Mucosa of descending colon (tissue), 3 donors: ENCODE measurements around the gene TAAR8. TPM values are rescaled to one million over a fixed set of nuclear protein-coding genes. Genes with fewer than 3 reads are reported as not detected.

Experiments used
- ATAC-seq: fragments of 200-7000 bp; cut with Tn5 transposase; one replicate; pipeline ENCODE4 v1.9.1; 2020; ENCODE audit warnings: mild to moderate bottlenecking, moderate library complexity
- DNase-seq, 3 donors: peaks; one replicate each; pipeline ENCODE4 v3.0.0-alpha.2; 2020
- H3K36me3 ChIP-seq: fragments of 200-600 bp; one replicate; pipeline ENCODE4 v1.8.0; 2021; ENCODE audit warnings: low read depth, mild to moderate bottlenecking
- H3K4me1 ChIP-seq: fragments of 200-600 bp; one replicate; pipeline ENCODE4 v1.8.0; 2021; ENCODE audit warnings: low read depth, mild to moderate bottlenecking
- H3K4me3 ChIP-seq: fragments of 200-600 bp; one replicate; pipeline ENCODE4 v1.8.0; 2021; ENCODE audit warnings: mild to moderate bottlenecking
- H3K9me3 ChIP-seq: fragments of 200-600 bp; one replicate; pipeline ENCODE4 v1.8.0; 2021; ENCODE audit warnings: mild to moderate bottlenecking
- intact Hi-C, 2 donors: fragments of 100-400 bp; cut with DNase I in 1 of 2; cut with micrococcal nuclease in 1 of 2; formaldehyde crosslinking; loops; one replicate each; pipeline versions ENCODE4 v1.11.0 to v1.11.1; 2022; cut with DNase I, micrococcal nuclease
- total RNA-seq, 3 donors: library from RNA; stranded (reverse); fragmentation: NEBNext Ultra II Directional in 2 of 3; extraction: Animal tissue kit (Norgen Biotek cat#: 25700) in 2 of 3; gene quantifications; one replicate each; pipeline versions ENCODE4 v1.2.1 to v1.2.4, GENCODE V29; 2021 to 2023
- TF ChIP-seq, protein P1 (sequence below): fragments of 200-600 bp; IDR thresholded peaks from one replicate; pipeline ENCODE4 v1.8.0; 2022; ENCODE audit warnings: antibody characterized with exemption, mild to moderate bottlenecking
- donor health status: DM: no; HTN: no; CAD: no; lungs with moderate emphysema.
- donor health status: DM: no; HTN: no; CAD: no.
- donor health status: DM: no; HTN: yes; CAD: no.

The TAAR8 gene
- total RNA-seq, 3 donors from 2014 or later, result not detected

DNA sequence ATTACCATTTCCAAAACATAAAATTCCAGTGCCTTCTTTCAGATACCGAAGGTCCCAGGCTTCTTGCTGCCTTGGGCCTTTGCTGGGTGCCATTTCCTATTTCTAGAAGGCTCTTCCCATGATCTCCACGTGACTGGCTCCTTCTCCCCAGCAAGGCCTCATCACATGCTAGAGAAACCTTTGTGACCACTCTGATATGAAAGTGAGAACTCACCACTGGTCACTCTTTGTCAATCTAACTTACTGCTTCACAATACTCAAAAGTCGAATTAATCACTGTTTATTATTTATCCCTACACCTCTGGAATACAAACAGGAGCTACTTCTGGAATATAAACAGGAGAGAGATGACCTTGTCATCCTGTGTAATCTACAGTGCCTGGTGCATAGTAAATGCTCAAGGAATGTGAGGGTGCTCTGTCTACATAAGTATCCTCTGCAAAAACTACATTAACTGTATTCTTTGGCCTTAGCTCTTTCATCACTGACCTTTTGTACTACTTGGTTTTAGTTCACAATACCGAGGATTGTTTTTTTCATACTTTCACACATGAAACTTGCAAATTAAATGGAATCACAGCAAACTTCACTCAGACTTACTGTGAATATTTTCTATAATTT is 41.2 kb upstream of the TAAR8 start:
- H3K4me1 ChIP-seq, result peaks cover 11% of the 10 kb centered on the region
- TF ChIP-seq, protein P1, sequence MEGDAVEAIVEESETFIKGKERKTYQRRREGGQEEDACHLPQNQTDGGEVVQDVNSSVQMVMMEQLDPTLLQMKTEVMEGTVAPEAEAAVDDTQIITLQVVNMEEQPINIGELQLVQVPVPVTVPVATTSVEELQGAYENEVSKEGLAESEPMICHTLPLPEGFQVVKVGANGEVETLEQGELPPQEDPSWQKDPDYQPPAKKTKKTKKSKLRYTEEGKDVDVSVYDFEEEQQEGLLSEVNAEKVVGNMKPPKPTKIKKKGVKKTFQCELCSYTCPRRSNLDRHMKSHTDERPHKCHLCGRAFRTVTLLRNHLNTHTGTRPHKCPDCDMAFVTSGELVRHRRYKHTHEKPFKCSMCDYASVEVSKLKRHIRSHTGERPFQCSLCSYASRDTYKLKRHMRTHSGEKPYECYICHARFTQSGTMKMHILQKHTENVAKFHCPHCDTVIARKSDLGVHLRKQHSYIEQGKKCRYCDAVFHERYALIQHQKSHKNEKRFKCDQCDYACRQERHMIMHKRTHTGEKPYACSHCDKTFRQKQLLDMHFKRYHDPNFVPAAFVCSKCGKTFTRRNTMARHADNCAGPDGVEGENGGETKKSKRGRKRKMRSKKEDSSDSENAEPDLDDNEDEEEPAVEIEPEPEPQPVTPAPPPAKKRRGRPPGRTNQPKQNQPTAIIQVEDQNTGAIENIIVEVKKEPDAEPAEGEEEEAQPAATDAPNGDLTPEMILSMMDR, result no peak
- intact Hi-C loops, result loop anchor here in 1 of 2 donors (5.0 kb wide), 1 partner anchor 301 kb away; the partner anchor contains the start of gene RPS12
- no peak overlapping the region for H3K4me3 ChIP-seq
- peak in 1 of 3 donors; percentile 37 for DNase-seq
- no peaks in the 10 kb centered on the region for H3K9me3 ChIP-seq
- no peaks in the 10 kb centered on the region for H3K36me3 ChIP-seq
- ATAC-seq, result no peak

DNA sequence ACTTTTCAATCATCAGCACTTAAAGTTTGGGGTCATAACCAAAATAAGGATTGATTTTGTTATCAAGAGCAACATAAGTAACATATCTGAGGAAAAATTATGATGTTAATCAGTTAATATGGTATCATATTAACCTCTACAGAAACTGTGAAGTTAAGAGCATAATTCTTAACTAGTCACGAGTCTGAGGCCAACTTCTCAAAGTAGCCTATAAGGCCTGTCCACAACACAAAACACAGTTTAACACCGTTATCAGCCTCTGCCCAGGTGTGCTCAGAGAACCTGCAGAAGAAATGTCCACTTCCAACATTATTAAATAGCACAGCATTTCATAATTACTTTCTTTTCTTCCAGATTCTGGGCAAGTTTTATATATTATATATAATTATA is 40.6 kb upstream of the TAAR8 start:
- ATAC-seq (no peak), DNase-seq (no peak)
- intact Hi-C loops, result loop anchor here in 1 of 2 donors (5.0 kb wide), 1 partner anchor 300 kb away; the partner anchor contains the start of gene RPS12

DNA sequence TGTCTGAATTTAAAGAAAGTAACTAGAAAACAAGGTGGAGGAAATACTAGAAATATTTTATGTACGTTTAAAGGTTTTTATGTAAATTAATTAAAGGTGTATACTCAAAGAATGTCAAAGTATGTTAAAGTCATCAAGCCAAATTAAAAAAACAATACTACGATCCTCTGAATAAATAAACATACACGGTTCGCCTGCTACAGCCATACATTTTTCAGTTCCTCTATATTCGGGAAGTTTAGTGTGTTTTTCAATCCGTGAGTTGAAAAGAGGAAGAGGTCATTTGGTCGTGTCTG is 40.2 kb upstream of the TAAR8 start:
- no peak for DNase-seq
- peak overlapping the region; percentile 72 for H3K4me3 ChIP-seq
- H3K9me3 ChIP-seq, result no peaks in the 10 kb centered on the region
- intact Hi-C loops, result loop anchor here in 1 of 2 donors (5.0 kb wide), 1 partner anchor 300 kb away; the partner anchor contains the start of gene RPS12
- H3K4me1 ChIP-seq, result peaks cover 11% of the 10 kb centered on the region
- no peak for ATAC-seq
- H3K36me3 ChIP-seq, result no peaks in the 10 kb centered on the region
- TF ChIP-seq, protein P1, result no peak

More for the DNA sequence above, 40.6 kb upstream of the TAAR8 start:
- Histone ChIP-seq H3K9me3 (no peaks in the 10 kb centered on the region), H3K36me3 (no peaks in the 10 kb centered on the region), H3K4me3 (no peak overlapping the region), H3K4me1 (peaks cover 11% of the 10 kb centered on the region)
- TF ChIP-seq, protein P1, result no peak

DNA sequence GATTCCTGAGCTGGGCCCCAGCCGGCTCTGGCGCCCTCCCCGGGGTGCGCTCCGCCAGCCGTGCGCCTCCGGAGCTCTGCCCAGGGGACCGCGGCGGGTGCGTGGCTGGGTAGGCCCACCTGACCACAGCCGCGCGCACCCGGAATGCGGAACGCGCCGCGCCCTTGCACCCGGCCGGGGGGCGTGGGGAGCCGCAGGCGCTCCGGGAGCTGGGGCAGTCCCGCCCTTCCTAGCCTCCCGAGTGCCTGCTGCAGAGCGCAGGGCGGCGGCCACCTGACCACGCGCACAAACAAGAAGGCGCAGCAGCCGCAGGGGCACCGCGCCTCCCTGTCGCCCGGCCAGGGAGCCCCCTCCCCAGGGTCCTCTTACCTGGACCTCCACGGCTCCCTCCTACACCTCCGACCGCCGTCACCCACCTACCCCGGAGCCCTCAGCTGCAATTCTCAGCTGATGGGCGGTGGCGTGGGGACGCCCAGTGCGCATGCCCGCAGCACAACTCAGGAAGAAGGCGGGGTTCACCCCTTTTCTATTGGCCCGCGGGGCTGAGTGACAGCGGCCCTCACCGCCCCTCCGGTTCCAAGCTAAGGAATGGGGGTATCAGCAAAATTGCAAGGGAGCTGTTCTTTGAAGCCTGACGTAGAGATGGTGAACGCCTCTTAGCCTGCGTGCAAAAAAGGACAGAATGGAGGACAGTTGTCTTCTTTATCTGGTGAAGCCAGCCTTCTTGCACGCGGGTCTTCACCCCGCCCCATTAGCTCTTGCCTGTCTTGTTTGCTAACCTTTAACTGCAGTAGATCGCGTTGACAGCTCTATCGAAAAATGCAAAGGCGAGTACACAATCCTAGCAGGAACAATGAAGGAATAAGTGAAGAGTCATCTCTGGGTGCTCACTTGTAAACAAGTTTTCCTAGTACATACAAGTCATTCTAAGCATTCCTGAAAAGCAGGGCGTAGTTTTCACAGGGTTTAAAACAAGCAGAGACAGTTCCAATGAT is 39.5 kb upstream of the TAAR8 start, which contains the start of gene STX7:
Gene STX7, minus strand, starts transcription at position 479 of the 995 bp plus-strand sequence. CDS start 9,586 bp downstream, outside the sequence.
- TF ChIP-seq, protein P1, result no peak
- Histone ChIP-seq H3K9me3 (no peaks in the 10 kb centered on the region), H3K4me1 (peaks cover 11% of the 10 kb centered on the region), H3K36me3 (no peaks in the 10 kb centered on the region), H3K4me3 (peak within 1 kb of the TSS; percentile 72)
- intact Hi-C loops, result loop anchor here in 1 of 2 donors (5.0 kb wide), 1 partner anchor 299 kb away; the partner anchor contains the start of gene RPS12
- DNase-seq (peak; percentile 90 to 94 (median 93)), ATAC-seq (peak; percentile 97)

DNA sequence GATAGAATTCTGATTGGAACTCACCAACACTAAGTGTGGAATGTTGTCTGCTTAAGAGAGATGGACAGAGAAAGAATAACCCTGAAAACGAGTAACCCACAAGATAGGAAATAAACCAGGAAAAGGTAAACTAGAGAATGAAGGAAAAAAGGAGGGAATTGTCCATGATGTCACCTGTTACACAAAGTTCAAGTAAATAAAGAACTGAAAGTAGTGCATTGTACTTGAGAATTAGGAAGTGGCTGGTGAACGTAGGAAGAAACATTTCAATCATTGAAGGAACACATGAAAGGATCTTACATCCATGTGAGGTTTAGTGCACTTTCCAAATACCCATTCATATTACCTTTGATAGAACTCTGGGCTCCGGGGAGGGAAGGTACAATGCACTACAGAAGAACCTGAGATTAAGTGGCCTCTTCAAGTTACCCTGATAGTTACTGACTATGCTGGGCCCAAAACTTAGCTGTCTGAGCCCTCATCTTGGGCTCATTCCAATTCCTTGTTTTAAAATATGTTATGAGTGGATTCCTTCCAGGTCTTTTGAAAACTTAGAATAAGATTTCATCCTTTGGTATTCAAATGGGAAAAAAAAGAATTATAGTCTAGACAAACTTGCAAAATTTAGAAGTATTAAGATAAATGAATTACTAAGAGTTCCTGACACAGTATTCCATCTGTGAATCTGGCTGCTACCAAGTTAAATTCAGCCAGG is 38.5 kb upstream of the TAAR8 start:
- Histone ChIP-seq H3K36me3 (no peaks in the 10 kb centered on the region), H3K4me1 (peaks cover 11% of the 10 kb centered on the region), H3K4me3 (no peak overlapping the region), H3K9me3 (no peaks in the 10 kb centered on the region)
- DNase-seq, result no peak
- intact Hi-C loops, result loop anchor here in 1 of 2 donors (5.0 kb wide), 1 partner anchor 298 kb away; the partner anchor contains the start of gene RPS12
- TF ChIP-seq, protein P1, result no peak
- no peak for ATAC-seq
